Keratinocyte (primary cell): ENCODE data around the gene LENG8. TPM values are rescaled to one million over a fixed set of nuclear protein-coding genes. Genes with fewer than 3 reads are reported as not detected.

Experiments
- DNase-seq: peaks from one replicate; pipeline ENCODE4 v3.0.0-alpha.2; 2011; ENCODE audit warnings: low read depth, missing footprints, low spot score
- FAIRE-seq: peaks from 2 replicates; lab custom pipeline; 2011; peaks lifted over from hg19 to GRCh38; lab: Jason Lieb, UNC
- H2AFZ ChIP-seq: 2 replicates; pipeline ENCODE4 v1.6.0; 2012; ENCODE audit warnings: low read length, control low read depth, inconsistent platforms; ENCODE audit not compliant: control insufficient read depth
- H3K27ac ChIP-seq: 2 replicates; pipeline ENCODE4 v1.5.1; 2011; ENCODE audit warnings: low read length; ENCODE audit not compliant: control insufficient read depth, insufficient read depth
- H3K27me3 ChIP-seq: 3 replicates; pipeline ENCODE4 v1.6.0; 2011; ENCODE audit warnings: low read length; ENCODE audit not compliant: control insufficient read depth, insufficient read depth; ENCODE audit errors: extremely low read depth
- H3K36me3 ChIP-seq, 2 experiments: 2 replicates in 1 of 2; 3 replicates in 1 of 2; pipeline ENCODE4 v1.5.1; 2011; ENCODE audit warnings: low read length in 2 of 2, mild to moderate bottlenecking in 1 of 2; ENCODE audit not compliant: control insufficient read depth in 2 of 2, insufficient read depth in 2 of 2; ENCODE audit errors: extremely low read depth in 1 of 2
- H3K4me1 ChIP-seq: 3 replicates; pipeline ENCODE4 v1.5.1; 2011; ENCODE audit warnings: low read length; ENCODE audit not compliant: control insufficient read depth, insufficient read depth; ENCODE audit errors: extremely low read depth
- H3K4me2 ChIP-seq: 3 replicates; pipeline ENCODE4 v1.6.0; 2011; ENCODE audit warnings: low read depth, low read length; ENCODE audit not compliant: control insufficient read depth, insufficient read depth; ENCODE audit errors: extremely low read depth
- H3K4me3 ChIP-seq, 3 experiments: fragments of 200-600 bp in 1 of 3; sonication (generic) in 1 of 3; 2 replicates in 2 of 3; 3 replicates in 1 of 3; pipeline ENCODE4 v1.5.1; 2011 to 2016; ENCODE audit warnings: low read length in 3 of 3, mild to moderate bottlenecking in 3 of 3, control low read depth in 2 of 3, inconsistent platforms in 1 of 3, low read depth in 1 of 3, mixed read lengths in 1 of 3, mixed run types in 1 of 3, moderate library complexity in 1 of 3; ENCODE audit not compliant: control insufficient read depth in 2 of 3, insufficient read depth in 2 of 3; ENCODE audit errors: extremely low read depth in 1 of 3
- H3K79me2 ChIP-seq: 2 replicates; pipeline ENCODE4 v1.6.0; 2012; ENCODE audit warnings: low read length; ENCODE audit not compliant: control insufficient read depth, insufficient read depth
- H3K9ac ChIP-seq: 3 replicates; pipeline ENCODE4 v1.6.0; 2011; ENCODE audit warnings: low read length; ENCODE audit not compliant: control insufficient read depth, insufficient read depth; ENCODE audit errors: extremely low read depth
- H3K9me1 ChIP-seq: 3 replicates; pipeline ENCODE4 v1.6.0; 2011; ENCODE audit warnings: low read length; ENCODE audit not compliant: control insufficient read depth, insufficient read depth; ENCODE audit errors: extremely low read depth
- H3K9me3 ChIP-seq: 2 replicates; pipeline ENCODE4 v1.5.1; 2012; ENCODE audit warnings: low read depth, low read length; ENCODE audit not compliant: control insufficient read depth
- H4K20me1 ChIP-seq: 3 replicates; pipeline ENCODE4 v1.6.0; 2011; ENCODE audit warnings: low read length; ENCODE audit not compliant: control insufficient read depth, insufficient read depth; ENCODE audit errors: extremely low read depth
- EZH2 ChIP-seq: IDR thresholded peaks from one replicate; pipeline ENCODE4 v1.6.1; 2012; ENCODE audit warnings: inconsistent platforms, mild to moderate bottlenecking, low read length, moderate library complexity
- dilution Hi-C: fragments of 300-500 bp; cut with MboI; formaldehyde crosslinking; loops from one replicate; pipeline ENCODE4 v1.7.0; 2020; ENCODE audit warnings: low sequenced_read_pairs; ENCODE audit not compliant: extremely low pct_ligation_motif_present
- polyA plus RNA-seq, 5 experiments: library from polyadenylated mRNA; depleted of rRNA in 3 of 5; stranded (reverse) in 3 of 5; stranded (forward) in 1 of 5; unstranded in 1 of 5; fragments of >200 nt; gene quantifications; 1 replicate in 1 of 5; 2 replicates in 3 of 5; 3 replicates in 1 of 5; pipeline versions ENCODE4 v1.2.1 to v1.2.3, GENCODE V29; 2011 to 2012; ENCODE audit warnings: missing spikeins in 2 of 5, low read depth in 1 of 5, low replicate concordance in 1 of 5
- TF ChIP-seq, protein P1 (sequence below), 3 experiments: IDR thresholded peaks in 1 of 3; conservative IDR thresholded peaks in 1 of 3; optimal IDR thresholded peaks in 1 of 3; 2 replicates in 2 of 3; 3 replicates in 1 of 3; pipeline versions ENCODE3 to v1.5.1; 2011; ENCODE audit warnings: low read length in 3 of 3, mild to moderate bottlenecking in 3 of 3, moderate library complexity in 2 of 3, control low read depth in 1 of 3, inconsistent platforms in 1 of 3; ENCODE audit not compliant: insufficient read depth in 2 of 3; ENCODE audit errors: extremely low read depth in 1 of 3

LENG8 gene
- polyA plus RNA-seq, 1 donor (not counting 4 experiments of a cell fraction or from before 2014, with no cell fraction given): 29.4 TPM

DNA sequence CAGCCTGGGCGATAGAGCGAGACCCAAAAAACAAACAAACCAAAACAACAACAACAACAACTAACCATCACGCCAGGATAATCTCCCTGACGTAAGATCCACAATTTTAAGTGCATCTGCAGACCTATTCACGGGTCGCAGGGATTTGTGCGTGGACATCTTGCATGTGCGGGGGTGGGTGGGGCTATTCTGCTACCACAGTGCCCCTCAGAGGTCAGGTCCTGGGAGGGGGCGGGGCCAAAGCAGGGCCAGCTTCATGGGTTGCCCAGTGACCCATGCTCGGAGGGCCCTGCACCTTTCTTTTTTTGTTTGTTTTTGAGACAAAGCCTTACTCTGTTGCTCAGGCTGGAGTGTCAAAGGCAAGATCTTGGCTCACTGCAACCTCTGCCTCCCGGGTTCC, 26.7 kb downstream of the LENG8 start:
- no peak for DNase-seq
- H3K9me1 ChIP-seq: no peaks in the 10 kb centered on the region
- no peaks in the 10 kb centered on the region for H3K9me3 ChIP-seq
- TF ChIP-seq EZH2: no peak
- TF ChIP-seq, protein P1, sequence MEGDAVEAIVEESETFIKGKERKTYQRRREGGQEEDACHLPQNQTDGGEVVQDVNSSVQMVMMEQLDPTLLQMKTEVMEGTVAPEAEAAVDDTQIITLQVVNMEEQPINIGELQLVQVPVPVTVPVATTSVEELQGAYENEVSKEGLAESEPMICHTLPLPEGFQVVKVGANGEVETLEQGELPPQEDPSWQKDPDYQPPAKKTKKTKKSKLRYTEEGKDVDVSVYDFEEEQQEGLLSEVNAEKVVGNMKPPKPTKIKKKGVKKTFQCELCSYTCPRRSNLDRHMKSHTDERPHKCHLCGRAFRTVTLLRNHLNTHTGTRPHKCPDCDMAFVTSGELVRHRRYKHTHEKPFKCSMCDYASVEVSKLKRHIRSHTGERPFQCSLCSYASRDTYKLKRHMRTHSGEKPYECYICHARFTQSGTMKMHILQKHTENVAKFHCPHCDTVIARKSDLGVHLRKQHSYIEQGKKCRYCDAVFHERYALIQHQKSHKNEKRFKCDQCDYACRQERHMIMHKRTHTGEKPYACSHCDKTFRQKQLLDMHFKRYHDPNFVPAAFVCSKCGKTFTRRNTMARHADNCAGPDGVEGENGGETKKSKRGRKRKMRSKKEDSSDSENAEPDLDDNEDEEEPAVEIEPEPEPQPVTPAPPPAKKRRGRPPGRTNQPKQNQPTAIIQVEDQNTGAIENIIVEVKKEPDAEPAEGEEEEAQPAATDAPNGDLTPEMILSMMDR (optimal IDR thresholded peaks at IDR 0.05 in 1 of 3, IDR thresholded peaks at IDR 0.05 in 1 of 3, conservative IDR thresholded peaks at IDR 0.05 in 1 of 3; ENCODE audit: extremely low read depth in 1 of 3, insufficient read depth in 2 of 3, low read length in 3 of 3): no peak
- no peak for FAIRE-seq
- H3K36me3 ChIP-seq: no peaks in the 10 kb centered on the region
- no peak overlapping the region for H3K9ac ChIP-seq
- H3K4me1 ChIP-seq: peaks cover 14% of the 10 kb centered on the region
- no peaks in the 10 kb centered on the region for H4K20me1 ChIP-seq
- dilution Hi-C loops: no loop called here
- H2AFZ ChIP-seq: no peak overlapping the region
- H3K79me2 ChIP-seq: peaks cover 7% of the 10 kb centered on the region
- no peak overlapping the region for H3K27ac ChIP-seq
- no peak overlapping the region for H3K4me3 ChIP-seq
- no peak overlapping the region for H3K4me2 ChIP-seq
- H3K27me3 ChIP-seq: no peaks in the 10 kb centered on the region

DNA sequence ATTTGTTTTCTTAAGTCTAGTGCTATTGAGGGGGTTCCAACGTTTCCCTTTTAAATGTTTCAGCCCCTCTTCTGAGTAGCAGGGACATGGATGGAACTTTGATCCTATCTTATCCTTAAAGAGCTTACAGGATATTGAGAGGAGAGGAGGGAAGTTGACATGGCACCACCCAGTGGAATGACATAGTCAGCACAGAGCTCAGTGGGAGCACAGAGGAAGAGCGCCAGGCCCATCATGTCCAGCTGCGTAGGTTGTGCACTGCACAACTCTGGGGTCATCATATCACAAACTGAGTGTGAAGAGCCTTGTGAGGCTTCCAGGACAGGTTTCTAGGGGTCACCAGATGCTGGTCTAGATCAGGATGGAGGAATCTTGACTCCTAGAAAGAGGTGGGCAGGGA, 28.7 kb downstream of the LENG8 start:
- dilution Hi-C loops: no loop called here
- Histone ChIP-seq H3K4me3 (no peak overlapping the region), H3K4me1 (peaks cover 8% of the 10 kb centered on the region), H4K20me1 (no peaks in the 10 kb centered on the region), H3K4me2 (no peak overlapping the region), H3K27me3 (no peaks in the 10 kb centered on the region), H3K27ac (no peak overlapping the region), H3K9me3 (no peaks in the 10 kb centered on the region), H3K9me1 (no peaks in the 10 kb centered on the region), H3K9ac (no peak overlapping the region), H3K79me2 (no peaks in the 10 kb centered on the region), H2AFZ (no peak overlapping the region), H3K36me3 (no peaks in the 10 kb centered on the region)
- TF ChIP-seq, protein P1 (optimal IDR thresholded peaks at IDR 0.05 in 1 of 3, IDR thresholded peaks at IDR 0.05 in 1 of 3, conservative IDR thresholded peaks at IDR 0.05 in 1 of 3; ENCODE audit: extremely low read depth in 1 of 3, insufficient read depth in 2 of 3, low read length in 3 of 3): peak in 2 of 3 experiments; percentile 2 to 31
- no peak for TF ChIP-seq EZH2
- FAIRE-seq: no peak
- DNase-seq: no peak
